H1 (cell line): Measurements from ENCODE around the gene SLC25A5. TPM values are rescaled to one million over a fixed set of nuclear protein-coding genes. Genes with fewer than 3 reads are reported as not detected.

Experiments
- CTCF ChIA-PET: fragments of 300-600 bp; sonication (Branson Sonifier 250); formaldehyde crosslinking; loops from one replicate; lab custom pipeline; 2021; ENCODE audit not compliant: partially characterized antibody; lab: Charles Lee
- POLR2A ChIA-PET: fragments of 300-600 bp; sonication (Branson Sonifier 250); formaldehyde crosslinking; loops from one replicate; lab custom pipeline; 2021; ENCODE audit warnings: inconsistent platforms; ENCODE audit not compliant: partially characterized antibody; lab: Charles Lee
- DNase-seq, 2 experiments: peaks; one replicate each; pipeline versions ENCODE4 v3.0.0 to v3.0.0-alpha.2; 2010 to 2022; ENCODE audit warnings: low spot score in 2 of 2, low read depth in 1 of 2, mixed read lengths in 1 of 2
- FAIRE-seq: peaks from 2 replicates; lab custom pipeline; 2011; peaks lifted over from hg19 to GRCh38; lab: Jason Lieb, UNC
- H2AFZ ChIP-seq: 2 replicates; pipeline ENCODE4 v1.8.1; 2012; ENCODE audit warnings: low read length, inconsistent platforms
- H2AK5ac ChIP-seq: 2 replicates; pipeline ENCODE4 v1.6.1; 2013; ENCODE audit warnings: low read depth, low read length
- H2BK120ac ChIP-seq: replicated peaks from 2 replicates; pipeline ENCODE3; 2013; ENCODE audit warnings: low read depth, low read length, inconsistent platforms
- H2BK12ac ChIP-seq: 2 replicates; pipeline ENCODE4 v1.6.1; 2013; ENCODE audit warnings: low read depth, low read length
- H2BK15ac ChIP-seq: 2 replicates; pipeline ENCODE4 v1.6.1; 2013; ENCODE audit warnings: low read length
- H2BK20ac ChIP-seq: 2 replicates; pipeline ENCODE4 v1.6.1; 2013; ENCODE audit warnings: low read length
- H2BK5ac ChIP-seq: 2 replicates; pipeline ENCODE4 v1.6.1; 2013; ENCODE audit warnings: low read depth, low read length
- H3K14ac ChIP-seq: 2 replicates; pipeline ENCODE4 v1.6.1; 2013; ENCODE audit warnings: inconsistent platforms; ENCODE audit not compliant: insufficient read length
- H3K18ac ChIP-seq: 2 replicates; pipeline ENCODE4 v1.6.1; 2013; ENCODE audit warnings: low read length; ENCODE audit errors: extremely low read depth
- H3K23ac ChIP-seq: 2 replicates; pipeline ENCODE4 v1.6.1; 2013; ENCODE audit warnings: inconsistent platforms; ENCODE audit not compliant: insufficient read length
- H3K23me2 ChIP-seq: 2 replicates; pipeline ENCODE4 v1.6.1; 2013; ENCODE audit warnings: low read depth, low read length
- H3K27ac ChIP-seq: 2 replicates; pipeline ENCODE4 v1.6.1; 2011; ENCODE audit warnings: low read depth, low read length, inconsistent platforms
- H3K27me3 ChIP-seq, 4 experiments: replicated peaks in 1 of 4; 1 replicate in 1 of 4; 2 replicates in 3 of 4; pipeline versions ENCODE4 v1.6.1 to v1.8.1; 2011 to 2013; ENCODE audit warnings: low read length in 3 of 4, mild to moderate bottlenecking in 3 of 4, inconsistent platforms in 2 of 4, mixed read lengths in 2 of 4, moderate library complexity in 1 of 4; ENCODE audit not compliant: control insufficient read depth in 3 of 4, insufficient read depth in 3 of 4; ENCODE audit errors: extremely low read depth in 1 of 4
- H3K36me3 ChIP-seq, 4 experiments: 2 replicates each; pipeline versions ENCODE4 v1.6.1 to v1.8.1; 2011 to 2013; ENCODE audit warnings: mild to moderate bottlenecking in 4 of 4, low read length in 3 of 4, moderate library complexity in 2 of 4, control low read depth in 1 of 4, inconsistent platforms in 1 of 4; ENCODE audit not compliant: insufficient read depth in 4 of 4, control insufficient read depth in 2 of 4
- H3K4ac ChIP-seq: replicated peaks from 2 replicates; pipeline ENCODE3; 2013; ENCODE audit warnings: low read length, low read depth, mixed read lengths, inconsistent platforms; ENCODE audit not compliant: insufficient read length
- H3K4me1 ChIP-seq, 4 experiments: replicated peaks in 1 of 4; 1 replicate in 1 of 4; 2 replicates in 3 of 4; pipeline versions ENCODE4 v1.6.1 to v1.8.1; 2011 to 2013; ENCODE audit warnings: low read length in 3 of 4, inconsistent platforms in 2 of 4, mixed read lengths in 1 of 4; ENCODE audit not compliant: insufficient read depth in 4 of 4, control insufficient read depth in 3 of 4
- H3K4me2 ChIP-seq, 2 experiments: 2 replicates each; pipeline versions ENCODE4 v1.6.1 to v1.8.1; 2011 to 2013; ENCODE audit warnings: low read depth in 2 of 2, low read length in 2 of 2, control low read depth in 1 of 2, inconsistent platforms in 1 of 2, mild to moderate bottlenecking in 1 of 2; ENCODE audit not compliant: insufficient read depth in 1 of 2
- H3K4me3 ChIP-seq, 4 experiments: fragments of 200-600, 300-600 bp in 1 of 4; sonication (generic), shearing (Covaris generic), sonication (Bioruptor Twin) in 1 of 4; 2 replicates each; pipeline versions ENCODE4 v1.5.1 to v1.8.1; 2011 to 2016; ENCODE audit warnings: low read length in 4 of 4, low read depth in 3 of 4, control low read depth in 2 of 4, inconsistent platforms in 2 of 4, mild to moderate bottlenecking in 2 of 4, mixed read lengths in 1 of 4, moderate library complexity in 1 of 4; ENCODE audit not compliant: insufficient read depth in 2 of 4; ENCODE audit errors: extremely low read depth in 1 of 4
- H3K56ac ChIP-seq: replicated peaks from 2 replicates; pipeline ENCODE3; 2013; ENCODE audit warnings: low read depth, mild to moderate bottlenecking, mixed read lengths, low read length, inconsistent platforms; ENCODE audit not compliant: insufficient read length
- H3K79me1 ChIP-seq: 2 replicates; pipeline ENCODE4 v1.6.1; 2013; ENCODE audit warnings: low read depth, low read length, control low read depth
- H3K79me2 ChIP-seq, 2 experiments: 2 replicates each; pipeline versions ENCODE4 v1.6.1 to v1.8.1; 2012 to 2013; ENCODE audit warnings: low read length in 2 of 2, mild to moderate bottlenecking in 2 of 2, inconsistent platforms in 1 of 2; ENCODE audit not compliant: insufficient read depth in 2 of 2, control insufficient read depth in 1 of 2
- H3K9ac ChIP-seq, 4 experiments: replicated peaks in 1 of 4; 1 replicate in 1 of 4; 2 replicates in 3 of 4; pipeline versions ENCODE4 v1.6.1 to v1.8.1; 2011 to 2013; ENCODE audit warnings: low read depth in 3 of 4, low read length in 3 of 4, control low read depth in 2 of 4, mild to moderate bottlenecking in 2 of 4, moderate library complexity in 2 of 4, inconsistent platforms in 1 of 4; ENCODE audit errors: extremely low read depth in 1 of 4
- H3K9me3 ChIP-seq, 2 experiments: 2 replicates each; pipeline versions ENCODE4 v1.6.1 to v1.8.1; 2012 to 2013; ENCODE audit warnings: mild to moderate bottlenecking in 2 of 2, moderate library complexity in 2 of 2, control low read depth in 1 of 2, inconsistent platforms in 1 of 2, low read depth in 1 of 2, low read length in 1 of 2, mixed read lengths in 1 of 2; ENCODE audit not compliant: insufficient read depth in 2 of 2
- H4K20me1 ChIP-seq, 2 experiments: replicated peaks in 1 of 2; 2 replicates each; pipeline versions ENCODE3 to v1.8.1; 2011 to 2013; ENCODE audit warnings: inconsistent platforms in 2 of 2, low read length in 2 of 2, mild to moderate bottlenecking in 1 of 2; ENCODE audit not compliant: insufficient read depth in 2 of 2, control insufficient read depth in 1 of 2
- H4K5ac ChIP-seq: 2 replicates; pipeline ENCODE4 v1.6.1; 2013; ENCODE audit warnings: low read length, low read depth, mixed read lengths, inconsistent platforms; ENCODE audit not compliant: insufficient read length
- H4K8ac ChIP-seq: 2 replicates; pipeline ENCODE4 v1.8.0; 2013; ENCODE audit warnings: mild to moderate bottlenecking, moderate library complexity, low read length, inconsistent platforms; ENCODE audit not compliant: insufficient read depth; ENCODE audit errors: extremely low read depth
- H4K91ac ChIP-seq: replicated peaks from 2 replicates; pipeline ENCODE3; 2013; ENCODE audit warnings: low read length, mixed read lengths, inconsistent platforms; ENCODE audit not compliant: insufficient read length
- BRCA1 ChIP-seq: IDR thresholded peaks from 2 replicates; pipeline ENCODE4 v1.6.1; 2012; ENCODE audit warnings: low read depth, low read length, improper control_type of control experiment
- CEBPB ChIP-seq: IDR thresholded peaks from 2 replicates; pipeline ENCODE4 v1.6.1; 2012; ENCODE audit warnings: low read depth, low read length
- GABPA ChIP-seq: IDR thresholded peaks from 2 replicates; pipeline ENCODE4 v1.6.1; 2011; ENCODE audit warnings: mild to moderate bottlenecking, low read length, moderate library complexity, borderline replicate concordance; ENCODE audit not compliant: insufficient read depth
- JUN ChIP-seq: IDR thresholded peaks from 2 replicates; pipeline ENCODE4 v1.6.1; 2011; ENCODE audit warnings: low read depth, mild to moderate bottlenecking, improper control_type of control experiment, low read length
- POLR2A ChIP-seq, 2 experiments: IDR thresholded peaks; 1 replicate in 1 of 2; 2 replicates in 1 of 2; pipeline ENCODE4 v1.6.1; 2011; ENCODE audit warnings: low read depth in 2 of 2, low read length in 2 of 2, mild to moderate bottlenecking in 2 of 2; ENCODE audit errors: control extremely low read depth in 1 of 2
- POU5F1 ChIP-seq: IDR thresholded peaks from 2 replicates; pipeline ENCODE4 v1.6.1; 2011; ENCODE audit warnings: low read depth, mild to moderate bottlenecking, low read length, moderate library complexity
- RNF2 ChIP-seq: fragments of 200-900, 300-1000 bp; sonication (generic); IDR thresholded peaks from 2 replicates; pipeline ENCODE4 v1.7.1; 2016; ENCODE audit warnings: borderline replicate concordance, low read depth, mild to moderate bottlenecking, antibody characterized with exemption, low read length; ENCODE audit not compliant: poor library complexity, severe bottlenecking; ENCODE audit errors: missing control alignments
- RXRA ChIP-seq: IDR thresholded peaks from 2 replicates; pipeline ENCODE4 v1.6.1; 2011; ENCODE audit warnings: low read depth, mild to moderate bottlenecking, low read length, moderate library complexity; ENCODE audit not compliant: insufficient read depth
- SAP30 ChIP-seq: fragments of 300-600 bp; sonication (generic); IDR thresholded peaks from 2 replicates; pipeline ENCODE4 v1.7.1; 2012; ENCODE audit warnings: low read length, moderate library complexity, mild to moderate bottlenecking, inconsistent platforms; ENCODE audit not compliant: insufficient read depth, insufficient replicate concordance
- SIRT6 ChIP-seq: IDR thresholded peaks from one replicate; pipeline ENCODE4 v1.7.1; 2012; ENCODE audit warnings: low read length, inconsistent platforms
- SIX5 ChIP-seq: IDR thresholded peaks from 2 replicates; pipeline ENCODE4 v1.6.1; 2011; ENCODE audit warnings: mild to moderate bottlenecking, low read depth, low read length
- SP2 ChIP-seq: IDR thresholded peaks from 2 replicates; pipeline ENCODE4 v1.6.1; 2012; ENCODE audit warnings: mild to moderate bottlenecking, low read length, inconsistent platforms
- YY1 ChIP-seq: IDR thresholded peaks from 2 replicates; pipeline ENCODE4 v1.6.1; 2011; ENCODE audit warnings: low read depth, mild to moderate bottlenecking, low read length
- WGBS, 2 experiments: shearing (Covaris generic) in 1 of 2; methylation state at CpG; one replicate each; pipeline versions ENCODE4 v1.1.6 to v1.1.7; 2013 to 2015; ENCODE audit warnings: low lambda C conversion rate in 2 of 2, mixed read lengths in 2 of 2, inconsistent platforms in 1 of 2, low coverage in 1 of 2, missing lambda C conversion rate in 1 of 2; ENCODE audit not compliant: insufficient replicate concordance in 2 of 2, insufficient coverage in 1 of 2, insufficient read length in 1 of 2; ENCODE audit errors: extremely low coverage in 1 of 2, missing lambda C conversion rate in 1 of 2; 5-methylcytosine and 5-hydroxymethylcytosine counted together
- polyA plus RNA-seq, 7 experiments: library from polyadenylated mRNA; depleted of rRNA in 3 of 7; stranded (reverse) in 5 of 7; unstranded in 2 of 7; fragments of >200 nt in 5 of 7; fragments of 200-250 nt in 2 of 7; gene quantifications; 1 replicate in 5 of 7; 2 replicates in 1 of 7; 4 replicates in 1 of 7; pipeline versions ENCODE4 v1.2.1 to v1.2.3, GENCODE V29; 2011 to 2013; ENCODE audit warnings: missing spikeins in 2 of 7, mixed read lengths in 2 of 7
- total RNA-seq: library from RNA; stranded (reverse); fragmentation: NEBNext Ultra II Directional; extraction: Animal tissue kit (Norgen Biotek cat#: 25700); gene quantifications from 2 replicates; pipeline ENCODE4 v1.2.1, GENCODE V29; 2021
- TF ChIP-seq, protein P1 (sequence below): IDR thresholded peaks from 2 replicates; pipeline ENCODE4 v1.6.1; 2011; ENCODE audit warnings: low read length, improper control_type of control experiment

Gene SLC25A5
- total and polyA plus RNA-seq, 2 of the 8 experiments (the other 6 are each of a cell fraction or from before 2014, with no cell fraction given): 512 to 727 TPM

GRCh38 chrX:119467433-119467832, 811 bp upstream of the SLC25A5 start:
- H3K79me1 ChIP-seq: no peaks in the 10 kb centered on the region
- H3K4me2 ChIP-seq: peak overlapping the region; percentile 63 to 71
- H2BK20ac ChIP-seq: no peak overlapping the region
- peak overlapping the region in 2 of 4 experiments; percentile 37 to 95; a peak in 2 of 8 replicates for H3K4me3 ChIP-seq
- no peaks in the 10 kb centered on the region for H3K9me3 ChIP-seq
- H2AFZ ChIP-seq: no peak overlapping the region
- no peak overlapping the region for H4K8ac ChIP-seq
- FAIRE-seq (no peak), DNase-seq (no peak)
- no peak overlapping the region for H3K27ac ChIP-seq
- peaks cover 0 to 19% (median 12%) of the 10 kb centered on the region in 4 experiments; a peak in 6 of 8 replicates for H3K36me3 ChIP-seq
- H3K23me2 ChIP-seq: no peaks in the 10 kb centered on the region; the same call in 1 of the 2 replicates
- POLR2A ChIA-PET: no interaction called here
- H3K27me3 ChIP-seq: no peaks in the 10 kb centered on the region
- H2BK5ac ChIP-seq: no peak overlapping the region
- peaks cover 2 to 7% of the 10 kb centered on the region in 2 experiments for H4K20me1 ChIP-seq
- no peak overlapping the region for H4K91ac ChIP-seq
- no peak overlapping the region for H3K56ac ChIP-seq
- no peak overlapping the region for H2AK5ac ChIP-seq
- peaks cover 0 to 6% of the 10 kb centered on the region in 2 experiments; a peak in 2 of 4 replicates for H3K79me2 ChIP-seq
- H2BK120ac ChIP-seq: no peak overlapping the region
- no peak overlapping the region for H3K9ac ChIP-seq
- CTCF ChIA-PET: interaction anchor here (1.4 kb wide), 1 partner anchor 22 kb away, joined by 5 read pairs; no protein-coding TSS in a partner anchor
- H4K5ac ChIP-seq: no peak overlapping the region
- 86% methylated on average over 6 of the region's 6 CpGs; no CpG with 5 or more reads in 1 of the 2 experiments for WGBS, 2 experiments
- H3K18ac ChIP-seq: no peak overlapping the region
- no peak overlapping the region for H2BK15ac ChIP-seq
- no peak overlapping the region for H3K4ac ChIP-seq
- H2BK12ac ChIP-seq: no peak overlapping the region
- H3K14ac ChIP-seq: no peak overlapping the region
- H3K4me1 ChIP-seq: peaks cover 0 to 12% (median 0%) of the 10 kb centered on the region in 4 experiments; a peak in 2 of 7 replicates
- H3K23ac ChIP-seq: no peak overlapping the region
- TF ChIP-seq POU5F1 (no peak), YY1 (no peak), POLR2A (IDR thresholded peaks at IDR 0.05; ENCODE audit: control extremely low read depth in 1 of 2, low read depth in 2 of 2, low read length in 2 of 2) (no peak), CEBPB (no peak), RNF2 (no peak), SIX5 (no peak), BRCA1 (no peak), GABPA (no peak), JUN (no peak), RXRA (no peak), SP2 (no peak), SIRT6 (no peak), SAP30 (no peak)
- TF ChIP-seq, protein P1, sequence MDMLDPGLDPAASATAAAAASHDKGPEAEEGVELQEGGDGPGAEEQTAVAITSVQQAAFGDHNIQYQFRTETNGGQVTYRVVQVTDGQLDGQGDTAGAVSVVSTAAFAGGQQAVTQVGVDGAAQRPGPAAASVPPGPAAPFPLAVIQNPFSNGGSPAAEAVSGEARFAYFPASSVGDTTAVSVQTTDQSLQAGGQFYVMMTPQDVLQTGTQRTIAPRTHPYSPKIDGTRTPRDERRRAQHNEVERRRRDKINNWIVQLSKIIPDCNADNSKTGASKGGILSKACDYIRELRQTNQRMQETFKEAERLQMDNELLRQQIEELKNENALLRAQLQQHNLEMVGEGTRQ: no peak
